SK-N-SH (cell line): Measurements from ENCODE around the gene SLC24A3. TPM values are rescaled to one million over a fixed set of nuclear protein-coding genes. Genes with fewer than 3 reads are reported as not detected.

Experiments
- CTCF ChIA-PET: fragments of 300-600, 350-600 bp; formaldehyde crosslinking; extraction: SDS; loops from one replicate; lab custom pipeline; 2021; lab: Yijun Ruan, JAX
- POLR2A ChIA-PET: fragments of 350-600 bp; sonication (Branson Sonifier 250); formaldehyde crosslinking; extraction: SDS; loops from one replicate; lab custom pipeline; 2020; ENCODE audit warnings: antibody characterized with exemption, inconsistent platforms; lab: Yijun Ruan, JAX
- DNase-seq: peaks from one replicate; pipeline ENCODE4 v3.0.0; 2012
- H2AFZ ChIP-seq: fragments of 200-600 bp; sonication (generic); 2 replicates; pipeline ENCODE4 v1.8.1; 2016; ENCODE audit warnings: antibody characterized with exemption, mild to moderate bottlenecking, low read depth
- H3F3A ChIP-seq: fragments of 200-600 bp; sonication (generic); replicated peaks from 2 replicates; pipeline ENCODE3; 2016; ENCODE audit warnings: antibody characterized with exemption, mild to moderate bottlenecking; ENCODE audit not compliant: insufficient read depth
- H3K27ac ChIP-seq, 2 experiments: fragments of 200-500 bp in 1 of 2; fragments of 200-600 bp in 1 of 2; sonication (Bioruptor generic) in 1 of 2; sonication (generic), shearing (Covaris generic) in 1 of 2; 2 replicates each; pipeline versions ENCODE4 v1.5.1 to v1.6.1; 2014 to 2016; ENCODE audit warnings: low read depth in 2 of 2, inconsistent platforms in 1 of 2, low read length in 1 of 2, mild to moderate bottlenecking in 1 of 2, mixed read lengths in 1 of 2
- H3K27me3 ChIP-seq: fragments of 200-600 bp; sonication (generic), shearing (Covaris generic); 2 replicates; pipeline ENCODE4 v1.6.1; 2016; ENCODE audit warnings: mixed run types; ENCODE audit not compliant: insufficient read depth
- H3K36me3 ChIP-seq, 2 experiments: fragments of 200-500 bp in 1 of 2; fragments of 200-600 bp in 1 of 2; sonication (Bioruptor generic) in 1 of 2; sonication (generic) in 1 of 2; replicated peaks in 1 of 2; 2 replicates each; pipeline versions ENCODE3 to v1.5.1; 2014 to 2016; ENCODE audit warnings: low read length in 1 of 2, mild to moderate bottlenecking in 1 of 2; ENCODE audit not compliant: insufficient read depth in 2 of 2, control insufficient read depth in 1 of 2
- H3K4me1 ChIP-seq, 2 experiments: fragments of 200-500 bp in 1 of 2; fragments of 200-600 bp in 1 of 2; sonication (Bioruptor generic) in 1 of 2; sonication (generic), shearing (Covaris generic) in 1 of 2; 2 replicates each; pipeline versions ENCODE4 v1.5.1 to v1.6.1; 2014 to 2016; ENCODE audit warnings: low read depth in 1 of 2, low read length in 1 of 2, mixed run types in 1 of 2; ENCODE audit not compliant: insufficient read depth in 2 of 2, control insufficient read depth in 1 of 2
- H3K4me2 ChIP-seq: fragments of 200-600 bp; sonication (generic), shearing (Covaris generic); 2 replicates; pipeline ENCODE4 v1.6.1; 2017; ENCODE audit warnings: mixed run types
- H3K4me3 ChIP-seq, 2 experiments: fragments of 200-500 bp in 1 of 2; fragments of 200-600 bp in 1 of 2; sonication (Bioruptor generic) in 1 of 2; sonication (generic), shearing (Covaris generic) in 1 of 2; 2 replicates each; pipeline versions ENCODE4 v1.5.1 to v1.8.1; 2014 to 2016; ENCODE audit warnings: low read depth in 2 of 2, inconsistent platforms in 1 of 2, low read length in 1 of 2, mild to moderate bottlenecking in 1 of 2, mixed read lengths in 1 of 2, moderate library complexity in 1 of 2
- H3K79me2 ChIP-seq: fragments of 200-600 bp; sonication (generic); 2 replicates; pipeline ENCODE4 v1.8.1; 2017; ENCODE audit warnings: mild to moderate bottlenecking; ENCODE audit not compliant: insufficient read depth
- H3K9ac ChIP-seq: fragments of 200-600 bp; sonication (generic); 2 replicates; pipeline ENCODE4 v1.6.1; 2017; ENCODE audit warnings: mixed run types
- H3K9me2 ChIP-seq: fragments of 200-600 bp; sonication (generic); 2 replicates; pipeline ENCODE4 v1.6.1; 2017; ENCODE audit warnings: mixed run types
- H3K9me3 ChIP-seq: fragments of 200-600 bp; sonication (generic); 2 replicates; pipeline ENCODE4 v1.6.1; 2017; ENCODE audit warnings: mixed run types, mild to moderate bottlenecking, moderate library complexity
- H4K20me1 ChIP-seq: fragments of 200-600 bp; sonication (generic); 2 replicates; pipeline ENCODE4 v1.6.1; 2017; ENCODE audit warnings: mild to moderate bottlenecking, mixed run types; ENCODE audit not compliant: insufficient read depth
- CTCF ChIP-seq: fragments of 200-600 bp; sonication (generic); IDR thresholded peaks from 2 replicates; pipeline ENCODE4 v1.6.1; 2017; ENCODE audit warnings: antibody characterized with exemption, mild to moderate bottlenecking, moderate library complexity
- ELF1 ChIP-seq: IDR thresholded peaks from 2 replicates; pipeline ENCODE4 v1.4.0; 2012
- EP300 ChIP-seq, 2 experiments: IDR thresholded peaks; 2 replicates each; pipeline versions ENCODE4 v1.4.0 to v1.6.1; 2012; ENCODE audit warnings: borderline replicate concordance in 1 of 2, low read depth in 1 of 2, low read length in 1 of 2
- FOSL2 ChIP-seq: IDR thresholded peaks from 2 replicates; pipeline ENCODE4 v1.4.0; 2012; ENCODE audit warnings: low read depth, mild to moderate bottlenecking, moderate library complexity, borderline replicate concordance
- MEF2A ChIP-seq: IDR thresholded peaks from 2 replicates; pipeline ENCODE4 v1.4.0; 2012; ENCODE audit warnings: low read depth, borderline replicate concordance
- MXI1 ChIP-seq: IDR thresholded peaks from 2 replicates; pipeline ENCODE4 v1.6.1; 2012; ENCODE audit warnings: mild to moderate bottlenecking, low read depth, low read length, improper control_type of control experiment
- NRF1 ChIP-seq: IDR thresholded peaks from 2 replicates; pipeline ENCODE4 v1.6.1; 2012; ENCODE audit warnings: low read depth, mild to moderate bottlenecking, low read length
- RAD21 ChIP-seq: IDR thresholded peaks from 2 replicates; pipeline ENCODE4 v1.6.1; 2012; ENCODE audit warnings: mild to moderate bottlenecking, low read length
- RFX5 ChIP-seq: IDR thresholded peaks from 2 replicates; pipeline ENCODE4 v1.6.1; 2012; ENCODE audit warnings: mild to moderate bottlenecking, improper control_type of control experiment, low read length
- SMC3 ChIP-seq: IDR thresholded peaks from 2 replicates; pipeline ENCODE4 v1.6.1; 2012; ENCODE audit warnings: low read depth, low read length, improper control_type of control experiment
- TAF1 ChIP-seq: IDR thresholded peaks from 2 replicates; pipeline ENCODE4 v1.6.1; 2012; ENCODE audit warnings: low read depth, mild to moderate bottlenecking, low read length, moderate library complexity, borderline replicate concordance
- TCF12 ChIP-seq: IDR thresholded peaks from 2 replicates; pipeline ENCODE4 v1.4.0; 2012
- TEAD4 ChIP-seq: IDR thresholded peaks from 2 replicates; pipeline ENCODE4 v1.4.0; 2012; ENCODE audit warnings: mild to moderate bottlenecking, borderline replicate concordance; ENCODE audit not compliant: insufficient read depth
- USF1 ChIP-seq: IDR thresholded peaks from 2 replicates; pipeline ENCODE4 v1.4.0; 2012; ENCODE audit warnings: low read depth, borderline replicate concordance
- YY1 ChIP-seq: IDR thresholded peaks from 2 replicates; pipeline ENCODE4 v1.4.0; 2012; ENCODE audit warnings: low read depth, mild to moderate bottlenecking
- ZBTB33 ChIP-seq: IDR thresholded peaks from 2 replicates; pipeline ENCODE4 v1.4.0; 2012; ENCODE audit warnings: low read depth, borderline replicate concordance
- WGBS: methylation state at CpG from one replicate; pipeline ENCODE4 v1.1.6; 2017; ENCODE audit warnings: low lambda C conversion rate; 5-methylcytosine and 5-hydroxymethylcytosine counted together
- polyA plus RNA-seq, 3 experiments: library from polyadenylated mRNA; depleted of rRNA; stranded (reverse); fragments of >200 nt; gene quantifications; 2 replicates each; pipeline ENCODE4 v1.2.3, GENCODE V29; 2012

Gene SLC24A3
- polyA plus RNA-seq, 1 of the 3 experiments (the other 2 are of a cell fraction), result not detected

- H3K79me2 ChIP-seq, result no peaks in the 10 kb centered on the region
- H4K20me1 ChIP-seq, result no peaks in the 10 kb centered on the region
- no peak overlapping the region for H3K27ac ChIP-seq
- no peak for TF ChIP-seq TAF1
- TF ChIP-seq ELF1, result no peak
- no peak for TF ChIP-seq EP300 (IDR thresholded peaks at IDR 0.05; ENCODE audit: borderline replicate concordance in 1 of 2, low read depth in 1 of 2, low read length in 1 of 2)
- no peak for TF ChIP-seq NRF1
- no peak for TF ChIP-seq ZBTB33
- no peak for TF ChIP-seq RFX5
- TF ChIP-seq RAD21, result peak; percentile 96
- no peak for TF ChIP-seq MEF2A
- peak; percentile 98 for TF ChIP-seq CTCF
- TF ChIP-seq YY1, result no peak
- TF ChIP-seq SMC3, result peak; percentile 71
- TF ChIP-seq TEAD4, result no peak
- no peak for TF ChIP-seq TCF12
- TF ChIP-seq FOSL2, result no peak
- TF ChIP-seq USF1, result no peak
- no peak for TF ChIP-seq MXI1
- H3F3A ChIP-seq, result no peaks in the 10 kb centered on the region
- H3K27me3 ChIP-seq, result peaks cover 67% of the 10 kb centered on the region; the same call in 1 of the 2 replicates
- no peaks in the 10 kb centered on the region for H3K9me3 ChIP-seq
- H3K4me3 ChIP-seq, result peak overlapping the region in 1 of 2 experiments; percentile 47; a peak in 1 of 4 replicates
- H3K4me1 ChIP-seq, result peaks cover 0 to 14% of the 10 kb centered on the region in 2 experiments; a peak in 1 of 4 replicates
- peak overlapping the region; percentile 3; the same call in 1 of the 2 replicates for H3K4me2 ChIP-seq
- H2AFZ ChIP-seq, result no peak overlapping the region
- peak; percentile 65 for DNase-seq
- H3K36me3 ChIP-seq, result no peaks in the 10 kb centered on the region
- WGBS, result 14% methylated on average over 18 of the region's 19 CpGs
- POLR2A ChIA-PET, result no interaction called here
- H3K9ac ChIP-seq, result no peak overlapping the region
- CTCF ChIA-PET, result interaction anchor here (0.6 to 6.5 kb wide), 28 partner anchors 8 to 1248 kb away, joined by 3 to 97 read pairs (median 4); no protein-coding TSS in a partner anchor
- no peaks in the 10 kb centered on the region for H3K9me2 ChIP-seq
Measured at GRCh38 chr20:19661717-19662636, 449.5 kb downstream of the SLC24A3 start.
